NCI-H460 (cell line): Measurements from ENCODE around the gene KCNK13. TPM values are rescaled to one million over a fixed set of nuclear protein-coding genes. Genes with fewer than 3 reads are reported as not detected.
"Not testable (repeated sequence)": the region's sequence is repeated elsewhere in the genome, so short reads cannot be mapped to it uniquely, and the experiment has no call there.

Experiments used
- DNase-seq: peaks from one replicate; pipeline ENCODE4 v3.0.0-alpha.2; 2016; ENCODE audit warnings: low read depth; ENCODE audit errors: extremely low read depth
- total RNA-seq: library from RNA; depleted of rRNA; stranded (reverse); fragments of >200 nt; shearing (Covaris generic); gene quantifications from 2 replicates; pipeline ENCODE4 v1.2.3, GENCODE V29; 2014

Gene KCNK13
- total RNA-seq, 1 experiment from 2014 or later: not detected

GRCh38 chr14:90060312-90060964 is 1.4 kb upstream of the KCNK13 start:
- DNase-seq: no peak

GRCh38 chr14:90060965-90061684 is 669 bp upstream of the KCNK13 start:
- DNase-seq: no peak

GRCh38 chr14:90062127-90062794 is 467 bp downstream of the KCNK13 start:
- DNase-seq: no peak

- DNase-seq: no peak
Observed at GRCh38 chr14:90062822-90063539, 1.2 kb downstream of the KCNK13 start.

- DNase-seq: no peak
Observed at GRCh38 chr14:90072350-90072749, 10.6 kb downstream of the KCNK13 start.

GRCh38 chr14:90079576-90079975 is 17.8 kb downstream of the KCNK13 start:
- DNase-seq: no peak

- DNase-seq: peak; percentile 11
Observed at GRCh38 chr14:90087433-90087832, 25.6 kb downstream of the KCNK13 start.

GRCh38 chr14:90088176-90088575 is 26.4 kb downstream of the KCNK13 start:
- no peak for DNase-seq

- DNase-seq: not testable (repeated sequence)
Observed at GRCh38 chr14:90089486-90089885, 27.7 kb downstream of the KCNK13 start.

- DNase-seq: no peak
Observed at GRCh38 chr14:90091393-90091792, 29.6 kb downstream of the KCNK13 start.

GRCh38 chr14:90093942-90094595 is 32.3 kb downstream of the KCNK13 start:
- DNase-seq: no peak

- DNase-seq: no peak
Observed at GRCh38 chr14:90095096-90095495, 33.3 kb downstream of the KCNK13 start.

GRCh38 chr14:90096566-90096965 is 34.8 kb downstream of the KCNK13 start:
- DNase-seq: no peak

- DNase-seq: no peak
Observed at GRCh38 chr14:90103808-90104207, 42.0 kb downstream of the KCNK13 start.

- no peak for DNase-seq
Observed at GRCh38 chr14:90105756-90106155, 44.0 kb downstream of the KCNK13 start.

GRCh38 chr14:90107789-90108188 is 46.0 kb downstream of the KCNK13 start:
- no peak for DNase-seq

GRCh38 chr14:90109858-90110257 is 48.1 kb downstream of the KCNK13 start:
- no peak for DNase-seq

GRCh38 chr14:90111895-90112534 is 50.2 kb downstream of the KCNK13 start:
- DNase-seq: no peak

GRCh38 chr14:90114554-90114953 is 52.8 kb downstream of the KCNK13 start:
- no peak for DNase-seq

GRCh38 chr14:90115780-90116179 is 54.0 kb downstream of the KCNK13 start:
- no peak for DNase-seq
